Measurements from ENCODE around the gene DLG2. TPM values are rescaled to one million over a fixed set of nuclear protein-coding genes. Genes with fewer than 3 reads are reported as not detected.

DLG2 gene
- total and polyA plus RNA-seq, 2 of the 8 experiments (the other 6 are each of a cell fraction or from before 2014, with no cell fraction given): 1.7 to 14.3 TPM

GRCh38 chr11:85440273-85440672 lies 186.9 kb downstream of the DLG2 start:
- Histone ChIP-seq H3K23ac (ENCODE audit: insufficient read length) (no peak overlapping the region), H4K20me1 (replicated peaks in 1 of 2; ENCODE audit: control insufficient read depth in 1 of 2, insufficient read depth in 2 of 2, low read length in 2 of 2) (no peaks in the 10 kb centered on the region), H3K27ac (ENCODE audit: low read depth, low read length) (no peak overlapping the region), H3K36me3 (ENCODE audit: control insufficient read depth in 2 of 4, insufficient read depth in 4 of 4, low read length in 3 of 4) (no peaks in the 10 kb centered on the region), H2BK120ac (replicated peaks; ENCODE audit: low read depth, low read length) (no peak overlapping the region), H2BK15ac (ENCODE audit: low read length) (no peak overlapping the region), H3K79me1 (ENCODE audit: low read depth, low read length) (no peaks in the 10 kb centered on the region), H3K56ac (replicated peaks; ENCODE audit: insufficient read length, low read depth, low read length) (no peak overlapping the region), H3K27me3 (replicated peaks in 1 of 4; ENCODE audit: control insufficient read depth in 3 of 4, extremely low read depth in 1 of 4, insufficient read depth in 3 of 4, low read length in 3 of 4) (no peaks in the 10 kb centered on the region), H2BK12ac (ENCODE audit: low read depth, low read length) (no peak overlapping the region), H3K14ac (ENCODE audit: insufficient read length) (no peak overlapping the region), H3K9ac (replicated peaks in 1 of 4; ENCODE audit: extremely low read depth in 1 of 4, low read depth in 3 of 4, low read length in 3 of 4) (no peak overlapping the region), H2AFZ (ENCODE audit: low read length) (no peak overlapping the region), H3K4me2 (ENCODE audit: insufficient read depth in 1 of 2, low read depth in 2 of 2, low read length in 2 of 2) (no peak overlapping the region), H3K79me2 (ENCODE audit: control insufficient read depth in 1 of 2, insufficient read depth in 2 of 2, low read length in 2 of 2) (no peaks in the 10 kb centered on the region), H3K9me3 (ENCODE audit: insufficient read depth in 2 of 2, low read depth in 1 of 2, low read length in 1 of 2) (peaks cover 0 to 10% of the 10 kb centered on the region in 2 experiments; a peak in 1 of 4 replicates), H3K18ac (ENCODE audit: extremely low read depth, low read length) (no peak overlapping the region), H4K8ac (ENCODE audit: extremely low read depth, insufficient read depth, low read length) (no peak overlapping the region), H2BK20ac (ENCODE audit: low read length) (no peak overlapping the region), H2BK5ac (ENCODE audit: low read depth, low read length) (no peak overlapping the region), H2AK5ac (ENCODE audit: low read depth, low read length) (no peak overlapping the region), H3K4ac (replicated peaks; ENCODE audit: insufficient read length, low read depth, low read length) (no peak overlapping the region), H3K4me1 (replicated peaks in 1 of 4; ENCODE audit: control insufficient read depth in 3 of 4, insufficient read depth in 4 of 4, low read length in 3 of 4) (no peaks in the 10 kb centered on the region), H3K23me2 (ENCODE audit: low read depth, low read length) (no peaks in the 10 kb centered on the region), H3K4me3 (ENCODE audit: extremely low read depth in 1 of 4, insufficient read depth in 2 of 4, low read depth in 3 of 4, low read length in 4 of 4) (no peak overlapping the region), H4K91ac (replicated peaks; ENCODE audit: insufficient read length, low read length) (no peak overlapping the region), H4K5ac (ENCODE audit: insufficient read length, low read depth, low read length) (no peak overlapping the region)
- no peak for FAIRE-seq
- ChIA-PET POLR2A (ENCODE audit: partially characterized antibody) (no interaction called here), CTCF (ENCODE audit: partially characterized antibody) (interaction anchor here (0.6 kb wide), 1 partner anchor 265 kb away, joined by 4 read pairs; no protein-coding TSS in a partner anchor)
- TF ChIP-seq TBP (IDR thresholded peaks at IDR 0.05; ENCODE audit: low read depth, low read length) (no peak), MAFK (IDR thresholded peaks at IDR 0.05; ENCODE audit: low read depth, low read length) (no peak)
- WGBS, 2 experiments (ENCODE audit: extremely low coverage in 1 of 2, insufficient coverage in 1 of 2, insufficient read length in 1 of 2, insufficient replicate concordance in 2 of 2, low coverage in 1 of 2, low lambda C conversion rate in 2 of 2, missing lambda C conversion rate in 1 of 2): 100% methylated on average over 1 of the region's 1 CpG; no CpG with 5 or more reads in 1 of the 2 experiments
- no peak for DNase-seq (ENCODE audit: low read depth in 1 of 2, low spot score in 2 of 2)
